NCI-H2171 treated with DMSO at 0.1 percent for 48 hours (cell line): ENCODE measurements around the gene HILPDA.
"Not testable (repeated sequence)": the region's sequence is repeated elsewhere in the genome, so short reads cannot be mapped to it uniquely, and the experiment has no call there.

Experiments used
- DNase-seq: peaks from one replicate; lab custom pipeline; 2025; lab: John Stamatoyannopoulos, UW

HILPDA gene

DNA sequence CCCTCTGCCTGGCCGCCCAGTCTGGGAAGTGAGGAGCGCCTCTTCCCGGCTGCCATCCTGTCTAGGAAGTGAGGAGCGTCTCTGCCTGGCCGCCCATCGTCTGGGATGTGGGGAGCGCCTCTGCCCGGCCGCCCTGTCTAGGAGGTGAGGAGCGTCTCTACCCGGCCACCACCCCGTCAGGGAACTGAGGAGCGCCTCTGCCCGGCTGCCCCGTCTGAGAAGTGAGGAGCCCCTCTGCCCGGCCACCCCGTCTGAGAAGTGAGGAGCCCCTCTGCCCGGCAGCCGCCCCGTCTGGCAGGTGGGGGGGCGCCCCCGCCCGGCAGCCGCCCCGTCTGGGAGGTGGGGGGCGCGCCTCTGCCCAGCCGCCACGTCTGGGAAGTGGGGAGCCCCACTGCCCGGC, 7.7 kb downstream of the HILPDA start:
- DNase-seq, result not testable (repeated sequence)

DNA sequence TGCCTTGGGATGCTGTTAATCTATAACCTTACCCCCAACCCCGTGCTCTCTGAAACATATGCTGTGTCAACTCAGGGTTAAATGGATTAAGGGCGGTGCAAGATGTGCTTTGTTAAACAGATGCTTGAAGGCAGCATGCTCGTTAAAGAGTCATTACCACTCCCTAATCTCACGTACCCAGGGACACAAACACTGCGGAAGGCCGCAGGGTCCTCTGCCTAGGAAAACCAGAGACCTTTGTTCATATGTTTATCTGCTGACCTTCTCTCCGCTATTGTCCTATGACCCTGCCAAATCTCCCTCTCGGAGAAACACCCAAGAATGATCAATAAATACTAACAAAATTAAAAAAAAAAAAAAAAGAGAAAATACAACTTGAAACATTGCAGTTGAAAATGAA, 8.3 kb downstream of the HILPDA start:
- not testable (repeated sequence) for DNase-seq

DNA sequence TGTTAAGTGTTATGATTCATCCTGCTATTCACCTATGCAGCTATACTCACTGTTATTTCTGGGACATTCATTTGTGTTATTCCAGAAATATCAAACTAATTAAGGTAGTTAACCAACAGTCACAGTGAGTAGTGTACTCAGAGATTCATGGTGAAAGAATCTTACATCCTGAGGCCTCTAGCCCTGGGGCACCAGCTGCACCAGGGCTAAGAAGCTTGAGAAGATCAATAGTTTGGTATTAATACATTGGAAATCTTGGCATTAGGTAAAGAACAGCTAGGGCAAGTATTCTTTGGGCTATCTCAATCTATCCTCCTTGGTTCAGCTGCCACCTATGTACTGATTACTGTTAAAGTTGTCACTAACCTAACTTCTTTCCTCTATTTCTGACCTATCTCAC, 11.2 kb downstream of the HILPDA start:
- not testable (repeated sequence) for DNase-seq

DNA sequence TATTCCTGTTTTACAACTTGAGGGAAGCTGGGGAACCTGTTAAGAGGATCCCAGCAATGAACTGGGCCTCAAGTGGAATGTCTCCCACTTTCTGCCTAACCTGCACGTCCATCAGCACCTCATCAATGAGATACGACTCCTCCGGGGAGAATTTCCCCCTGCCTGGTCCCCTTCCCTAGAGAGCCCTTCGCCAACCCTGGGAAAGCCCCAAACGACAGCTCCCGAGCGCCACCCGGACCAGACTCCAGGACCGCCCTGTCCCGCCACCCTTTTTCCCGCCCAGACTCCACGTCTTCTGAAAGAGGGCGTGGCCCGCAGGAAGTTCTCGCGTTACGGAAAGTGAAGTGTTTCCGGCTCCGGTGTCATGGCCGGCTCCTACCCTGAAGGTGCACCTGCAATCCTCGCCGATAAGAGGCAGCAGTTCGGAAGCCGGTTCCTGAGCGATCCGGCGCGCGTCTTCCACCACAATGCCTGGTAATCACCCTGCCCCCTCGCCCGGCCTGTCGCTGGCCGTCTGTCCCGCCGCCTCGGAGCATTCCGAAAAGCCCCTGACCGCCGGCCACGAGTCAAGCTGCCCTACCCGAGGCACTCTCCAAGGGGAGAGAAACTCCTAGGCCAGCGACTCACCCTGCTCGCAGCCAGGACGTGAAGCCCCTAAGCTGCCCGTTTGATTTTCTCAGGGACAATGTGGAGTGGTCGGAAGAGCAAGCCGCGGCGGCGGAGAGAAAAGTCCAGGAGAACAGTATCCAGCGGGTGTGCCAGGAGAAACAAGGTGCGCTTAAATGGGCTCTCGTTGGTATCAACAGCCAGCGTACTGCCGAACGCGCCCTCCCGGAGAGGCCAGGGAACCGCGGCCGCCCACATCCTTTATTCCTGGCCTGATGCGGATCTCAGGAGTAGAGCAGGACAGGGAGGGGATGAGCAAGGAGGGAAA, 21.0 kb downstream of the HILPDA start, which contains the start of gene METTL2B:
TSS of gene METTL2B (plus strand) at position 347 of the 934 bp plus-strand sequence. CDS start at position 365, 18 bp downstream.
- DNase-seq, result peak; percentile 95

DNA sequence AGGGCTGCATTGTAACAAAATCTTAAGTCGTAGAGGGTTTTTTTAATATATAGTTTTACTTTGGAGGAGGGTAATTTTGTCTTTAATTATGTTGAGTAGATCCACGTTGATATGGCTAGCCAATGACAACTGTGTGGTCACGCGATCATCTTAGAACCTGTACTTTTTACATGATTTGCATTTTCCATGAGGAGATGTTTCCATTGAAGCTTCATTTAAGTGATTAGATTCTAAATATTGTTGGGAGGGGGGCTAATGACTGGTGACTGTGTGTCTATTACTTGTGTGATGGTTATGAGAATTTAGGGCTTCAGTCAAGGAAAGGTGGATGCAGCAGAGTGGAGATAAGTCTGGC, 21.6 kb downstream of the HILPDA start:
- DNase-seq, result not testable (repeated sequence)

DNA sequence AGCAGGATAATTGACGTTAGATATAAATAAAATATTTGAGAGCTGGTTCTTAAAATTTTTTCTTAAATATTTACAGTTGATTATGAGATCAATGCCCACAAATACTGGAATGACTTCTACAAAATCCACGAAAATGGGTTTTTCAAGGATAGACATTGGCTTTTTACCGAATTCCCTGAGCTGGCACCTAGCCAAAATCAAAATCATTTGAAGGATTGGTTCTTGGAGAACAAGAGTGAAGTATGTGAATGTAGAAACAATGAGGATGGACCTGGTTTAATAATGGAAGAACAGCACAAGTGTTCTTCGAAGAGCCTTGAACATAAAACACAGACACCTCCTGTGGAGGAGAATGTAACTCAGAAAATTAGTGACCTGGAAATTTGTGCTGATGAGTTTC, 23.4 kb downstream of the HILPDA start:
- DNase-seq, result not testable (repeated sequence)

DNA sequence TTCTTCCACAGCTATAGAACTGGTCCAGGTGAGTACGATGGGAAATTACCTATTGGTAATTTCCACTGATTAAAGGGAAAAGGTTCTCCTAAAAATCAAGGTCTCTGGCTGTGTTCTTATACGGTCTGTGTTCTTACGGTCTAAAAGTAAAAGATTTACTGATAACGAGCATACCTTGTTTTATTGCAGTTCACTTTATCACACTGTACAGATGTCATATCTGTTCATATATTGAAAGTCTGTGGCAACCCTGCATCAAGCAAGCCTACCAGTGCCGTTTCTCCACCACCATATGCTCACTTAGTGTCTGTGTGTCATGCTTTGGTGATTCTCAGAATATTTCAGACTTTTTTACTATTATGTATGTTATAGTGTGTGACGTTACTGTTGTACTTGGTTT, 32.5 kb downstream of the HILPDA start:
- not testable (repeated sequence) for DNase-seq

DNA sequence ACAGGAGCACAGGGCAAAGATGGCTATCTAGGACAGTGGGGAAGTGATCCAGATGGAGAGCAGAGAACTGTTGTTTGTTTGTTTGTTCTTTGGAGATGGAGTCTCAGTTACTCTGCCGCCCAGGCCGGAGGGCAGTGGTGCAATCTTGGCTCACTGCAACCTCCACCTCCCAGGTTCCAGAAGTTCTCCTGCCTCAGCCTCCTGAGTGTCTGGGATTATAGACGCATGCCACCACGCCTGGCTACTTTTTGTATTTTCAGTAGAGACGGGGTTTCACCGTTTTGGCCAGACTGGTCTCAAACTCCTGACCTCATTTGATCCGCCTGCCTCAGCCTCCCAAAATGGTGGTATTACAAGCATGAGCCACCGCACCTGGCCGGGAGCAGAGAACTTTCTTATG, 41.7 kb downstream of the HILPDA start:
- DNase-seq, result no peak

DNA sequence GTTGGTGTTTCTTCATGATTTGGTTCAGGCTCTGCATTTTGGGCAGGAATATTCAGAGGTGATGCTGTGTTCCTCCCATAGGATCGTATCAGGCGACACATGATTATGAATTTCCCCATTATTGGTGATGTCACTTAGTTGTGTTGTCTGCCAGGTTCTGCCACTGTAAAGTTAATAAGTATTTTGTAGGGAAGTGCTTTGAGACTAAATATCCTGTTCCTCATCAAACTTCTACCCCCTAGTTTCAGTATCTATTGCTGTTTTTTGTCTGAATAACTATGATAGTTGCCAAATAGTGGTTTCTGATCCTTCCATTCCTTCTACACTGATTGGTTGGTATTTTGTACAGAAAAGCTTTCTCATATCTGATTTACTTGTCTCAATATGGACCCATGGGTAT, 49.7 kb downstream of the HILPDA start:
- not testable (repeated sequence) for DNase-seq

DNA sequence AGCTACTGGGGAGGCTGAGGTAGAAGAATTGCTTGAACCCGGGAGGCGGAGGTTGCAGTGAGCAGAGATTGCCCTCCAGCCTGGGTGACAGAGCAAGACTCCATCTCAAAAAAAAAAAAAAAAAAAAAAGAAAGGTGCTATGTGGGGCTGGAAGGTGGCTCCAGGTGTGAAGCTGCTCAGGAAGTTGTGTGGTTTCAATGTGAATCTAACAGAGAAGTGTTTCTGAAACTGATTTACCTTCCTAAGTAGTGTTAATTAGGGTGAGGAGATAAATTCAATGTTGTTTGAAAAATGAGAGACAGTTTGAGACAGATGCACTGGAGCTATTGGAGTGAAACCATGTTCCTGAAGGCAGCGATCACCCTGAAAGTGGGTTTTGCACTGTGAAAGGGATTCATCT, 51.1 kb downstream of the HILPDA start:
- DNase-seq, result not testable (repeated sequence)

DNA sequence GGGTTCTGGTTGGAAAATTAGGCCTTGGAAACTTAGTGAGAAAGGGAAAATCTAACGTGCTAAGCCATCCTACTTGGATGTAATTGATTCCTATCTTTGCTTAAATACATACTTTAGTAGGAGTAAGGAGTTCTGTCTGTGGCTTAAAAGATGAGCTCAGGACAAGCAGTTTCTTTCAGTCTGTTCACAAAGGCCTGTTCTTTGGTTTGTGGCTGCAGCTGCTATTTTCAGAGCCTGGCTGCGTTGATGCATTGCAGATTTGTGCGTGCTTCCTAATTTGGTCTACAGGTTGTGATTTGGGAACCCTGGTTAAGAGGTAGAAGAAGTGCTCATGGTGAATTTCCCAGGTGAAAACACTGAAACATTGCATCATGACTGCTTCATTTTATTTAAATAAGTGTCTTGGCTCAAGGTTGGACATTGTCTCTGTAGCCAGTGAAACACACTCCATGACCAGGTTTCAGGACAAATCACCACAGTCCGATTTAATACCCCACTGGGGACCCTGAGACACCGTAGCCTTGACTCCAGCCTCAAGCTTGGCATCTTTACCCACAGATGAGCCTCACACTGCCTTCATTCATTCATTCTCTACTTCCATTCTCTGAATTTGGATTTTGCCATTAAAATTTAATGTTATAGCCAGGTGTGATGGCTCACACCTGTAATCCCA, 51.8 kb downstream of the HILPDA start:
- not testable (repeated sequence) for DNase-seq
